Activated T-cell treated with anti-CD3 and anti-CD28 coated beads, Interleukin-2, amount 50 U/mL, for 48 hours (primary cell): Measurements from ENCODE around the gene CD52.

ENCODE experiments used
- DNase-seq, 2 experiments: peaks; one replicate each; pipeline ENCODE4 v3.0.0-alpha.2; 2020

CD52 gene

DNA sequence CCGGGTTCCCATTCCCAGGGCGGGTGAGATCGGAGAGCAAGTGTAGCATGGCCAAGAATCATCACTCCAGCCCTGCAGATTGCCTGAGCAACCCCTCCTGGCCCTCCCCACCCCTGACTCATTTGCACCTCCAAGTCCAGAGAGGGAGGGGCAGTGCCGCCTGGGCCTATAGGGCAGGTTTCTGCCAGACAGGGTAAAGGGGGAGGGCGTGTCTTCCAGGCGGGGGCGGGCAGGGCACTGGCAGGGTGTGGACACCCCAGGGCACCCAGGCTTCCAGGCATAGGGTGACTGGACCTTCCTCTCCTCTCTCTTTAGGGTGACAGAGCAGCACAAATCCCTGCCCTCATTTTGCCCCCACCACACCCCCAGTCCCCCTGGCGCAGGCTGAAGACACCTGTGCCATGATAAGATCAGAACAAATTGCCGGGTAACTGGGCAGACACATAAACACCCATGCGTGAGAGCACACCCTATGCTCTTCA lies 39.4 kb downstream of the CD52 start:
- no peak for DNase-seq

DNA sequence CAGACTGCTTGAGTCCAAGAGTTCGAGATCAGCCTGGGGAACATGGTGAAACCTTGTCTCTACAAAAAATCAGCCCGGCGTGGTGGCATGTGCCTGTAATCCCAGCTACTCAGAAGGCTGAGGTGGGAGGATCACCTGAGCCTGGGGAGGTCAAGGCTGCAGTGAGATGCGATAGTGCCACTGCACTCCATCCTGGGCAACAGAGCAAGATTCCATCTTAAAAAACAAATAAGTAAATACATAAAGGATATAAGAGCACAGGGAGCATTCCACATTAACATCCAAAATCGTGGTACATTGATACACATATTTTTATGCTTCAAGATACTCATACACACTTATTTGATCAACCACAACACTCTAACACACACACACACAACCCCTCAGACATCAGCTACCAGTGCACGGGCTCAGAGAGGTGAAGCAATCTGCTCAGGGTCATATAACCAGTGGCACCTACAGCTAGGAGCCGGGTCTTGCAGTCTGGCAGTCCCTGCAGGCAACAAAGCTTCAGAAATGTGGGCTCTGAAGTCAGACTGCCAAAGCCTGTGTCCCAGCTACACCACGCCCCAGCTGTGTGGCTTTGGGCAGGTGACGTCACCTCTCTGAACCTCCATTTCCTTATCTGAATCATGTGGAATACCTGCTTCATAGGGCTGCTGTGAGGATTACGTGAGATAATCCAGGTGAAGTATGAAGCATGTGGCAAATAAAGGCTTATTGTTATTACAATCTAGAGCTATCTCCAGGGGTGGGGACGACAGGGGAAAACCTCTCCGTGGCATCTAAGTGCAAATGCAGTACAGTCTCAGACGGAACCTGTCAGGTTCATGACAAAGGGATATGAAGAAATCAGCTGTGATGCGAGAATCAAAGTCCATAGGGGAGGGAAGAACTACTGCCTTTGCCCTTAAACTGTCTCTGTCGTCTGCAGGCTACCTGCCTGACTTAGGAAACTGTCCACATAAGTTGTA lies 40.9 kb downstream of the CD52 start:
- DNase-seq: peak; percentile 76 to 80

DNA sequence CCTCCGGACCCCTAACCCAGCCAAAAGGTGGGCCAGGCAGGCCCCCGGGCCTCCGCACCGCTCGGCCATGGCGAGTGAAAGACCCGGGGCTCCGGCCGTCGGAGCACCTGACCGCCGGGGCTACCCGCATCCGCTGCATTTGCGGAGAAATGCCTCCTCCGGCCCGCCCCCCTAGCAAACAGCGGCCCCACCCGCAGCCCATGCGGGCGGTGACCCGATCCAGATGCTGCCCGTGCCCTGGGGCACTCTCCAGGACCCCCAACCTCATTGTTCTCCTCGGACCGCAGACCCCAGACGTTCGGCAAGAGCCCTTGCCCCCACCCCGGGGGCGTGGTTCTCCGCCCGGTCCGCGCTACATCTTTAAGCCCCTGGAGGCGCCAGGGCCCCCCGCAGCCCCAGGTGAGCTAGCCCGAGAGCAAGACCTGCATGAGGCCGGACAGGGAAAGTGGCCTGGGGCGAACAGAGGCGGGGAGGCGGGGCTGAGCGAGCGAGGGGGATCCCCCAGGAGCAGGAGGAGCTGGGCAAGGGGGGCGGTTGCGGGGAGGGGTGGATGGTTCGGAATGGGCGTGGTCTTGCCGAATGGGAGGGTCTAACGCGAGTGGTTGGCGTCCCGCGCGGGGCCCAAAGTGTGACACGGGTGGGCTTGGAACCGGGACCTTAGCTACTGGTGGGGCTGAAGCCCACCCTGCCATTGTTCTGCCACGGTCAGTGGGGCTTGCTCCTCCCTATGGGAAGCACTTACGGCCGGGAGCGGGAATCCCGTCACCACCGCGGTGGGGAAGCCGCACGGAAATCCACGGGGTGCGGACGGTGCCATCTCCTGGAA lies 42.4 kb downstream of the CD52 start:
- peak; percentile 54 to 67 for DNase-seq

- no peak for DNase-seq
Measured at GRCh38 chr1:26360807-26361604, 43.2 kb downstream of the CD52 start.

DNA sequence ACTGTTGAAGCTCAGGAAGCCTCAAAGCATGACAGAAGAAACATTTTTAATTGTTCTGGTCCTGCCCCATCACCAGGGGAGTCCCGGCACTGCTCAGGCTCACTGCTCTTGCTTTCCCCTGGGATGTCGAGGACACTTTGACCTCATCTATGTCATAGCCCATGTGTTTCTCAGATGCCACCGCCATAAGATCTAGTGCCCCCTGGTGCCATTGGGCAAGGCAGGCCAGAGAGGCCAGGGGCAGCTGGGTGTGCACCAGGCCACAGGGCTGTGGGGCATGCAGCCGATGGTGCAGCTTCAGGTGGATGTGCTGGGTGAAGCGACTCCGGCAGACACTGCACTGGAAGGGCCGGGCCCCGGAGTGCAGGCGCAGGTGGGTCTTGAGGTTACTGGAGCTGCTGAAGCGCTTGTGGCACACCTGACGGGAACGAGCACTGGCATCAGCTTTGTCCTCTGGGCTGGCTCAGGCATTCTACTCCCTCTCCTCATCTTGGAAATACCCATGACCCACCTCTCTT lies 43.9 kb downstream of the CD52 start:
- DNase-seq: no peak

- DNase-seq: no peak
Measured at GRCh38 chr1:26362331-26362730, 44.6 kb downstream of the CD52 start.

DNA sequence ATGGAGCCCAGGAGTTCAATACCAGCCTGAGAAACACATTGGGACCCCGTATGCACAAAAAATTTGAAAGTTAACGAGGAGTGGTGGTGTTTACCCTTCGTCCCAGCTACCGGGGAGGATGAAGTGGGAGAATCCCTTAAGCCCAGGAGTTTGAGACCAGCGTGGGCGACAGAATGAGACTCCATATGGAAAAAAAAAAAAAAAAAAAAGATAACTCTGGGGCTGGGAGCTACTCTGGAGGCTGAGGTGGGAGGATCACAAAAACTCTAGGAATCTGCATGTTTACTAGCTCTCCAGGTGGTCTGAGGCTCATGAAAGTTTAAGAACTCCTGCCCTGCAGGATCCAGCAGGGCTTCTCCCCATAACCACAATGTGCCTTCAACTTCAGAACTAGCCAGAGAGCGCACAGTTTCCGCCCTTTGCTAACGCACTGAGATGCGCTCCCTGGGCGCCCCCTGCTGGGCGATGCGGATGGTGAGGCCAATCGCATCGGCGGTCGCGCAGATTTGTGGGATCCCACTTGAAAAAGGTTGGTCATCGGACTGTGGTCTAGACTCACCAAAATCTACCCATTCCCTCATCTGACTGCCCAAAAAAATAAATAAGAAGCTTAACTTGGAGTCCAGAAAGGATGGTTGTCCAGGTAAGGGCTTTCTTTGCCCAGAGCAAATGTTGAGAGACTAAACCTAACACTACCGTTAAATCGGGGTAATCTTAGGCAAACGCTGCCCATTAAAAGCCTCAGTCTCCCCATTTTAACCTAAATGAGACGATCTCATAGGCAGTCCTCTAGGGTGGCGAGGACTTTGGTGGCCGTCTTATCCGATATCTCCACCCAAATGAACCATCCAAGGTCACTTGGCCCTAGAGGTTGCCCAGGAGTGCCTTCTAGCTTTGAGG lies 46.0 kb downstream of the CD52 start:
- DNase-seq: peak; percentile 92 to 96

- DNase-seq: no peak
Measured at GRCh38 chr1:26364956-26365355, 47.2 kb downstream of the CD52 start.

- no peak for DNase-seq
Measured at GRCh38 chr1:26367441-26367840, 49.7 kb downstream of the CD52 start.

- no peak for DNase-seq
Measured at GRCh38 chr1:26368006-26368405, 50.2 kb downstream of the CD52 start.

- DNase-seq: no peak
Measured at GRCh38 chr1:26368486-26368885, 50.7 kb downstream of the CD52 start.
